Tibial nerve (tissue), 4 donors: ENCODE data around the gene PAN2.

Source experiments
- EP300 ChIP-seq, 2 donors: sonication (generic); formaldehyde crosslinking; IDR thresholded peaks; one replicate each; pipeline ENCODE4 v1.6.1; 2017; ENCODE audit warnings: antibody characterized with exemption in 2 of 2, mild to moderate bottlenecking in 1 of 2
- POLR2A ChIP-seq, 2 donors: fragments of 450-650 bp; IDR thresholded peaks; one replicate each; pipeline ENCODE4 v1.6.1; 2017; ENCODE audit warnings: antibody characterized with exemption in 2 of 2, mild to moderate bottlenecking in 2 of 2, moderate library complexity in 2 of 2
- TF ChIP-seq, protein P1 (sequence below), 5 experiments: fragments of 200-600 bp in 3 of 5; fragments of 450-650 bp in 2 of 5; sonication (generic) in 3 of 5; IDR thresholded peaks; one replicate each; pipeline ENCODE4 v1.5.1; 2016 to 2019; ENCODE audit warnings: antibody characterized with exemption in 5 of 5, mild to moderate bottlenecking in 3 of 5, moderate library complexity in 2 of 5

DNA sequence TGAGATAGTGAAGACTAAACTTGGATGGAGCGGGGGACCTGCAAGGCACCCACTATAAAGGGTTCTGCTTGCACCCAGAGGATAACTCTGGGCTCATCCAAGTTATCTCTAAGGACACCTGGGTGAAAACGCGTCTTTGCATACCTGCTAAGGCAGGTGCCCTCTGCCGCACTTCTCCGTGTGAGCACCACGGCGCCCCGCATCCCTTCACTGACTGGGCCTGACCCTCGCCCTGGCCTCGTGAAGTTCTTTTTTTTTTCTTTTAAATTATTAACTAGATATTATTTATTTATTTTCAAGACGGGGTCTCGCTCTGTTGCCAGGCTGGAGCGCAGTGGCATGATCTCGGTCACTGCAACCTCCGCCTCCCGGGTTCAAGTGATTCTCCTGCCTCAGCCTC is 48.8 kb upstream of the PAN2 start:
- TF ChIP-seq POLR2A (IDR thresholded peaks at IDR 0.05) (no peak), EP300 (IDR thresholded peaks at IDR 0.05) (no peak)
- TF ChIP-seq, protein P1, sequence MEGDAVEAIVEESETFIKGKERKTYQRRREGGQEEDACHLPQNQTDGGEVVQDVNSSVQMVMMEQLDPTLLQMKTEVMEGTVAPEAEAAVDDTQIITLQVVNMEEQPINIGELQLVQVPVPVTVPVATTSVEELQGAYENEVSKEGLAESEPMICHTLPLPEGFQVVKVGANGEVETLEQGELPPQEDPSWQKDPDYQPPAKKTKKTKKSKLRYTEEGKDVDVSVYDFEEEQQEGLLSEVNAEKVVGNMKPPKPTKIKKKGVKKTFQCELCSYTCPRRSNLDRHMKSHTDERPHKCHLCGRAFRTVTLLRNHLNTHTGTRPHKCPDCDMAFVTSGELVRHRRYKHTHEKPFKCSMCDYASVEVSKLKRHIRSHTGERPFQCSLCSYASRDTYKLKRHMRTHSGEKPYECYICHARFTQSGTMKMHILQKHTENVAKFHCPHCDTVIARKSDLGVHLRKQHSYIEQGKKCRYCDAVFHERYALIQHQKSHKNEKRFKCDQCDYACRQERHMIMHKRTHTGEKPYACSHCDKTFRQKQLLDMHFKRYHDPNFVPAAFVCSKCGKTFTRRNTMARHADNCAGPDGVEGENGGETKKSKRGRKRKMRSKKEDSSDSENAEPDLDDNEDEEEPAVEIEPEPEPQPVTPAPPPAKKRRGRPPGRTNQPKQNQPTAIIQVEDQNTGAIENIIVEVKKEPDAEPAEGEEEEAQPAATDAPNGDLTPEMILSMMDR (IDR thresholded peaks at IDR 0.05) = no peak
